Loucy (cell line): ENCODE data around the gene MAML3.

Experiments
- H2AFZ ChIP-seq: fragments of 200-600 bp; sonication (generic); 2 replicates; pipeline ENCODE4 v1.6.0; 2016; ENCODE audit warnings: antibody characterized with exemption, mild to moderate bottlenecking, low read length, moderate library complexity
- H3F3A ChIP-seq: fragments of 200-600 bp; 2 replicates; pipeline ENCODE4 v1.6.0; 2016; ENCODE audit warnings: antibody characterized with exemption, low read depth, mild to moderate bottlenecking
- H3K27me3 ChIP-seq: fragments of 200-600 bp; sonication (generic); 2 replicates; pipeline ENCODE4 v1.6.1; 2014; ENCODE audit warnings: low read length, mild to moderate bottlenecking; ENCODE audit not compliant: insufficient read depth, poor library complexity, severe bottlenecking
- H3K36me3 ChIP-seq: fragments of 200-600 bp; sonication (generic); 2 replicates; pipeline ENCODE4 v1.6.1; 2016; ENCODE audit warnings: low read length; ENCODE audit not compliant: insufficient read depth
- H3K4me1 ChIP-seq: fragments of 200-600 bp; sonication (generic); 2 replicates; pipeline ENCODE4 v1.5.1; 2014; ENCODE audit warnings: low read length, mild to moderate bottlenecking; ENCODE audit not compliant: insufficient read depth, poor library complexity, severe bottlenecking
- H3K4me2 ChIP-seq: fragments of 200-600 bp; sonication (generic); 2 replicates; pipeline ENCODE4 v1.6.0; 2014; ENCODE audit warnings: antibody characterized with exemption, low read length, low read depth, mild to moderate bottlenecking; ENCODE audit not compliant: poor library complexity, severe bottlenecking
- H3K4me3 ChIP-seq: fragments of 200-600 bp; sonication (generic); 2 replicates; pipeline ENCODE4 v1.5.1; 2014; ENCODE audit warnings: low read length, mild to moderate bottlenecking, mixed read lengths; ENCODE audit not compliant: poor library complexity, severe bottlenecking
- H3K79me2 ChIP-seq: fragments of 200-600 bp; sonication (generic); 2 replicates; pipeline ENCODE4 v1.6.1; 2014; ENCODE audit warnings: low read length; ENCODE audit not compliant: insufficient read depth
- H3K9ac ChIP-seq: fragments of 200-600 bp; sonication (generic); 2 replicates; pipeline ENCODE4 v1.6.0; 2014; ENCODE audit warnings: mild to moderate bottlenecking, low read depth, low read length, moderate library complexity; ENCODE audit not compliant: poor library complexity, severe bottlenecking
- H3K9me2 ChIP-seq: fragments of 200-600 bp; sonication (generic); replicated peaks from 2 replicates; pipeline ENCODE4 v1.6.1; 2016; ENCODE audit warnings: low read depth, low read length, mixed read lengths
- H3K9me3 ChIP-seq: fragments of 200-600 bp; sonication (generic); 2 replicates; pipeline ENCODE4 v1.6.1; 2014; ENCODE audit warnings: mild to moderate bottlenecking, antibody characterized with exemption, low read length, low read depth; ENCODE audit not compliant: insufficient read depth
- H4K20me1 ChIP-seq: fragments of 200-600 bp; sonication (generic); 2 replicates; pipeline ENCODE4 v1.6.0; 2014; ENCODE audit warnings: antibody characterized with exemption, low read length, mild to moderate bottlenecking; ENCODE audit not compliant: insufficient read depth, poor library complexity, severe bottlenecking
- CTCF ChIP-seq: fragments of 200-600 bp; sonication (generic); conservative IDR thresholded peaks from 2 replicates; pipeline ENCODE4 v1.5.1; 2014; ENCODE audit warnings: mild to moderate bottlenecking, antibody characterized with exemption, low read length
- EZH2phosphoT487 ChIP-seq: fragments of 200-600 bp; IDR thresholded peaks from 2 replicates; pipeline ENCODE4 v1.6.1; 2018; ENCODE audit warnings: antibody characterized with exemption, mild to moderate bottlenecking, moderate library complexity, borderline replicate concordance

The MAML3 gene

GRCh38 chr4:140111256-140111655 lies 42.7 kb downstream of the MAML3 start:
- Histone ChIP-seq H3K9ac (no peak overlapping the region), H3K36me3 (no peaks in the 10 kb centered on the region), H3K79me2 (peaks cover 84% of the 10 kb centered on the region), H4K20me1 (no peaks in the 10 kb centered on the region), H3K4me1 (peaks cover 69% of the 10 kb centered on the region), H3K9me2 (no peaks in the 10 kb centered on the region), H2AFZ (no peak overlapping the region), H3K4me2 (peak overlapping the region; percentile 22), H3K9me3 (no peaks in the 10 kb centered on the region), H3K27me3 (no peaks in the 10 kb centered on the region), H3F3A (peaks cover 1% of the 10 kb centered on the region; the same call in 1 of the 2 replicates), H3K4me3 (no peak overlapping the region)
- no peak for TF ChIP-seq CTCF
- TF ChIP-seq EZH2phosphoT487 = no peak

- no peak for TF ChIP-seq EZH2phosphoT487
- TF ChIP-seq CTCF = no peak
- Histone ChIP-seq H3K4me3 (no peak overlapping the region), H3K4me2 (peak overlapping the region; percentile 22), H2AFZ (no peak overlapping the region), H3K9me3 (no peaks in the 10 kb centered on the region), H3K79me2 (peaks cover 87% of the 10 kb centered on the region), H3K36me3 (no peaks in the 10 kb centered on the region), H3F3A (no peaks in the 10 kb centered on the region), H3K27me3 (no peaks in the 10 kb centered on the region), H4K20me1 (no peaks in the 10 kb centered on the region), H3K4me1 (peaks cover 64% of the 10 kb centered on the region), H3K9ac (no peak overlapping the region), H3K9me2 (no peaks in the 10 kb centered on the region)
These were observed 43.3 kb downstream of the MAML3 start for GRCh38 chr4:140110542-140111215.

GRCh38 chr4:140109737-140110136 lies 44.2 kb downstream of the MAML3 start:
- Histone ChIP-seq H3K9me2 (no peaks in the 10 kb centered on the region), H3K4me3 (no peak overlapping the region), H3K9me3 (no peaks in the 10 kb centered on the region), H3K4me1 (peaks cover 63% of the 10 kb centered on the region), H4K20me1 (no peaks in the 10 kb centered on the region), H3K36me3 (no peaks in the 10 kb centered on the region), H3K79me2 (peaks cover 88% of the 10 kb centered on the region), H3K9ac (no peak overlapping the region), H2AFZ (no peak overlapping the region), H3K27me3 (no peaks in the 10 kb centered on the region), H3F3A (no peaks in the 10 kb centered on the region), H3K4me2 (no peak overlapping the region)
- no peak for TF ChIP-seq CTCF
- no peak for TF ChIP-seq EZH2phosphoT487
